ENCODE data around the gene TEX2.

DNA sequence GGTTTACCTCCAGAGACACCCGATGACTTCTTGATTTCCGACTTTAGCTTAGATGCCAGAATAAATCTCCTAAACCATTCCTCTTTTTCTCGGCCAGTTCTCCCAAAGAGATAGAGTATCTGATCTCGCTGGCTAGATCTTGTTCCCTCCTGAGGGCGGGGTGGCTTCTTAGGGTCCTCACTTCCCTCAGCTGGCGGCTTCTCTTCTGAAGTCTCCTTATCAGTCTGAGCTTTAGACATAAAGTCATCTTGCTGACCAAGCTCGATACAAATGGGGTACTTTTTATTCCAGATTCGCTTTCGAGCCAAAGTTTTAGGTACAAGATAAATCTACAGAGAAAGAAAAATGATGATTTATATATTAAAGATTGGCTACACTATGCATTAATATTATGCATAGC is 69.5 kb downstream of the TEX2 start:
- TF ChIP-seq, protein P1, sequence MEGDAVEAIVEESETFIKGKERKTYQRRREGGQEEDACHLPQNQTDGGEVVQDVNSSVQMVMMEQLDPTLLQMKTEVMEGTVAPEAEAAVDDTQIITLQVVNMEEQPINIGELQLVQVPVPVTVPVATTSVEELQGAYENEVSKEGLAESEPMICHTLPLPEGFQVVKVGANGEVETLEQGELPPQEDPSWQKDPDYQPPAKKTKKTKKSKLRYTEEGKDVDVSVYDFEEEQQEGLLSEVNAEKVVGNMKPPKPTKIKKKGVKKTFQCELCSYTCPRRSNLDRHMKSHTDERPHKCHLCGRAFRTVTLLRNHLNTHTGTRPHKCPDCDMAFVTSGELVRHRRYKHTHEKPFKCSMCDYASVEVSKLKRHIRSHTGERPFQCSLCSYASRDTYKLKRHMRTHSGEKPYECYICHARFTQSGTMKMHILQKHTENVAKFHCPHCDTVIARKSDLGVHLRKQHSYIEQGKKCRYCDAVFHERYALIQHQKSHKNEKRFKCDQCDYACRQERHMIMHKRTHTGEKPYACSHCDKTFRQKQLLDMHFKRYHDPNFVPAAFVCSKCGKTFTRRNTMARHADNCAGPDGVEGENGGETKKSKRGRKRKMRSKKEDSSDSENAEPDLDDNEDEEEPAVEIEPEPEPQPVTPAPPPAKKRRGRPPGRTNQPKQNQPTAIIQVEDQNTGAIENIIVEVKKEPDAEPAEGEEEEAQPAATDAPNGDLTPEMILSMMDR (IDR thresholded peaks at IDR 0.05; ENCODE audit: low read length), result no peak
- no peak for TF ChIP-seq EZH2 (IDR thresholded peaks at IDR 0.05; ENCODE audit: borderline replicate concordance, low read length)

Data from OCI-LY1 (cell line).